GM19324 (cell line): ENCODE data around the gene SORBS2.
"Not testable (repeated sequence)": the region's sequence is repeated elsewhere in the genome, so short reads cannot be mapped to it uniquely, and the experiment has no call there.

Experiments
- ATAC-seq: cut with Tn5 transposase; IDR thresholded peaks from one replicate; pipeline ENCODE4 v1.9.1; 2021; ENCODE audit warnings: mild to moderate bottlenecking, moderate library complexity; ENCODE audit not compliant: unreplicated experiment, low FRiP score

The SORBS2 gene

GRCh38 chr4:185718578-185719499, 93.2 kb downstream of the SORBS2 start:
- peak; percentile 70 for ATAC-seq

GRCh38 chr4:185717377-185717741, 94.6 kb downstream of the SORBS2 start:
- no peak for ATAC-seq

GRCh38 chr4:185716577-185717376, 95.2 kb downstream of the SORBS2 start:
- no peak for ATAC-seq

GRCh38 chr4:185716141-185716551, 95.8 kb downstream of the SORBS2 start:
- no peak for ATAC-seq

GRCh38 chr4:185714524-185714923, 97.5 kb downstream of the SORBS2 start:
- ATAC-seq = not testable (repeated sequence)

GRCh38 chr4:185713731-185714130, 98.3 kb downstream of the SORBS2 start:
- no peak for ATAC-seq

GRCh38 chr4:185713272-185713671, 98.7 kb downstream of the SORBS2 start:
- ATAC-seq = no peak

- ATAC-seq = no peak
These were observed 99.5 kb downstream of the SORBS2 start for GRCh38 chr4:185712350-185713024.

- no peak for ATAC-seq
These were observed 100.3 kb downstream of the SORBS2 start for GRCh38 chr4:185711726-185712125.

GRCh38 chr4:185710487-185710995, 101.5 kb downstream of the SORBS2 start:
- ATAC-seq = no peak

GRCh38 chr4:185709802-185710486, 102.0 kb downstream of the SORBS2 start:
- ATAC-seq = no peak

- no peak for ATAC-seq
These were observed 103.6 kb downstream of the SORBS2 start for GRCh38 chr4:185708348-185708747.

GRCh38 chr4:185707622-185708021, 104.4 kb downstream of the SORBS2 start:
- ATAC-seq = not testable (repeated sequence)

GRCh38 chr4:185702147-185702663, 109.8 kb downstream of the SORBS2 start:
- no peak for ATAC-seq

- no peak for ATAC-seq
These were observed 111.4 kb downstream of the SORBS2 start for GRCh38 chr4:185700630-185701029.

- no peak for ATAC-seq
These were observed 111.9 kb downstream of the SORBS2 start for GRCh38 chr4:185700048-185700447.

- no peak for ATAC-seq
These were observed 114.5 kb downstream of the SORBS2 start for GRCh38 chr4:185697488-185697887.

GRCh38 chr4:185695743-185696142, 116.3 kb downstream of the SORBS2 start:
- no peak for ATAC-seq

GRCh38 chr4:185693548-185694215, 118.3 kb downstream of the SORBS2 start:
- ATAC-seq = no peak
